DOHH2 (cell line): ENCODE results near the gene INSIG2.

ENCODE experiments used
- H3F3A ChIP-seq: fragments of 200-600 bp; sonication (generic), shearing (Covaris generic); 2 replicates; pipeline ENCODE4 v1.6.0; 2016; ENCODE audit warnings: antibody characterized with exemption, mild to moderate bottlenecking; ENCODE audit not compliant: control insufficient read depth, insufficient read depth
- H3K27ac ChIP-seq: fragments of 200-600 bp; sonication (generic); 2 replicates; pipeline ENCODE4 v1.5.1; 2014; ENCODE audit warnings: low read depth, mild to moderate bottlenecking, low read length, moderate library complexity
- H3K27me3 ChIP-seq: fragments of 200-600 bp; sonication (generic); 2 replicates; pipeline ENCODE4 v1.6.1; 2014; ENCODE audit warnings: mild to moderate bottlenecking, low read length, mixed read lengths; ENCODE audit not compliant: control insufficient read depth
- H3K36me3 ChIP-seq: fragments of 200-600 bp; sonication (generic); 2 replicates; pipeline ENCODE4 v1.6.1; 2014; ENCODE audit warnings: mild to moderate bottlenecking, low read length, moderate library complexity, mixed read lengths; ENCODE audit not compliant: control insufficient read depth
- H3K4me1 ChIP-seq: fragments of 200-600 bp; sonication (generic); 2 replicates; pipeline ENCODE4 v1.6.1; 2014; ENCODE audit warnings: mild to moderate bottlenecking, low read length, mixed read lengths; ENCODE audit not compliant: control insufficient read depth
- H3K4me2 ChIP-seq: fragments of 200-600 bp; sonication (generic); 2 replicates; pipeline ENCODE4 v1.6.0; 2014; ENCODE audit warnings: mild to moderate bottlenecking, low read length, moderate library complexity
- H3K4me3 ChIP-seq: fragments of 200-600 bp; sonication (generic); 2 replicates; pipeline ENCODE4 v1.5.1; 2014; ENCODE audit warnings: mild to moderate bottlenecking, low read length, mixed read lengths
- H3K79me2 ChIP-seq: fragments of 200-600 bp; sonication (generic); 2 replicates; pipeline ENCODE4 v1.6.1; 2014; ENCODE audit warnings: mild to moderate bottlenecking, low read length, mixed read lengths; ENCODE audit not compliant: control insufficient read depth
- H3K9me2 ChIP-seq: fragments of 200-600 bp; sonication (generic); replicated peaks from 2 replicates; pipeline ENCODE4 v1.6.1; 2014; ENCODE audit warnings: mild to moderate bottlenecking, low read length, mixed read lengths; ENCODE audit not compliant: control insufficient read depth
- H3K9me3 ChIP-seq: fragments of 200-600 bp; sonication (generic); 2 replicates; pipeline ENCODE4 v1.6.1; 2014; ENCODE audit warnings: antibody characterized with exemption, low read length, mixed read lengths; ENCODE audit not compliant: control insufficient read depth, insufficient read depth
- H4K20me1 ChIP-seq: fragments of 200-600 bp; sonication (generic); 2 replicates; pipeline ENCODE4 v1.6.0; 2014; ENCODE audit warnings: low read depth, mild to moderate bottlenecking, antibody characterized with exemption, low read length, moderate library complexity; ENCODE audit not compliant: control insufficient read depth, insufficient read depth
- CTCF ChIP-seq: fragments of 200-600 bp; sonication (generic); IDR thresholded peaks from one replicate; pipeline ENCODE4 v1.5.1; 2014; ENCODE audit warnings: antibody characterized with exemption, mild to moderate bottlenecking, low read depth, low read length; ENCODE audit not compliant: poor library complexity, severe bottlenecking
- EZH2phosphoT487 ChIP-seq: fragments of 200-600 bp; sonication (generic); IDR thresholded peaks from 2 replicates; pipeline ENCODE4 v1.6.1; 2017; ENCODE audit warnings: borderline replicate concordance, mild to moderate bottlenecking, antibody characterized with exemption, low read length, moderate library complexity, mixed read lengths

INSIG2 gene

GRCh38 chr2:118150294-118150693, 62.0 kb downstream of the INSIG2 start:
- H3K4me2 ChIP-seq = no peak overlapping the region
- no peak overlapping the region for H3K27ac ChIP-seq
- no peaks in the 10 kb centered on the region for H3K9me3 ChIP-seq
- TF ChIP-seq CTCF (no peak), EZH2phosphoT487 (no peak)
- no peaks in the 10 kb centered on the region for H3K79me2 ChIP-seq
- H3K4me1 ChIP-seq = no peaks in the 10 kb centered on the region
- H3K36me3 ChIP-seq = no peaks in the 10 kb centered on the region
- no peaks in the 10 kb centered on the region for H3F3A ChIP-seq
- no peaks in the 10 kb centered on the region for H3K9me2 ChIP-seq
- peaks cover 3% of the 10 kb centered on the region; the same call in 1 of the 2 replicates for H3K27me3 ChIP-seq
- no peaks in the 10 kb centered on the region for H4K20me1 ChIP-seq
- H3K4me3 ChIP-seq = no peak overlapping the region

- Histone ChIP-seq H3K9me3 (peaks cover 3% of the 10 kb centered on the region; the same call in 1 of the 2 replicates), H3K4me1 (no peaks in the 10 kb centered on the region), H3K27me3 (peaks cover 3% of the 10 kb centered on the region; the same call in 1 of the 2 replicates), H4K20me1 (no peaks in the 10 kb centered on the region), H3K36me3 (no peaks in the 10 kb centered on the region), H3K4me2 (no peak overlapping the region), H3K27ac (no peak overlapping the region), H3K4me3 (no peak overlapping the region), H3K9me2 (no peaks in the 10 kb centered on the region), H3K79me2 (no peaks in the 10 kb centered on the region), H3F3A (no peaks in the 10 kb centered on the region)
- TF ChIP-seq CTCF (no peak), EZH2phosphoT487 (no peak)
Measured at GRCh38 chr2:118151831-118152230, 63.6 kb downstream of the INSIG2 start.

DNA sequence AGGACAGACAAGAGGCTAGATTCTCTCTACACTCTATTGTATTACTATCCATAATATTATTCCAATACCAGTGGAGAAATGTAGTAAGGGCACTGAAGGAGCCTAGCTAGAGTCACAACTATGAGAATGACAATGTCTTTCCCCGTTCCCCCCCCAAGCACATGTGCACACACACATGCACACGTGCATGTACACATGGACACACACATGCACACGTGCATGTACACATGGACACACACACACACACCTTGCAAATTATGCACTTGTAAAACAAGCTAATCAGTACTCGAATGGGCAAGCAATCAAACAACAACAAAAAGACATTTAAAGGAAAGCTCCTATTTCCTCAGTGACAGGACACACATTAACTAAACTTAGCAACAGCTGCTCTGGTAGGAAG, 65.2 kb downstream of the INSIG2 start:
- no peak for TF ChIP-seq EZH2phosphoT487
- no peak for TF ChIP-seq CTCF
- Histone ChIP-seq H3K79me2 (no peaks in the 10 kb centered on the region), H3K36me3 (no peaks in the 10 kb centered on the region), H3F3A (no peaks in the 10 kb centered on the region), H3K27me3 (peaks cover 3% of the 10 kb centered on the region; the same call in 1 of the 2 replicates), H3K27ac (no peak overlapping the region), H4K20me1 (no peaks in the 10 kb centered on the region), H3K4me1 (no peaks in the 10 kb centered on the region), H3K4me2 (no peak overlapping the region), H3K9me3 (peaks cover 3% of the 10 kb centered on the region; the same call in 1 of the 2 replicates), H3K4me3 (no peak overlapping the region), H3K9me2 (no peaks in the 10 kb centered on the region)
